HCT116 (cell line): Measurements from ENCODE around the gene DLG5. TPM values are rescaled to one million over a fixed set of nuclear protein-coding genes. Genes with fewer than 3 reads are reported as not detected.

ENCODE experiments used
- ATAC-seq: fragments of 200-7000 bp; cut with Tn5 transposase; 2 replicates; pipeline ENCODE4 v1.9.1; 2020; ENCODE audit warnings: mild to moderate bottlenecking, moderate library complexity
- BruUV-seq: library from RNA; stranded (reverse); fragments of 400-500 nt; replicated peaks from 2 replicates; lab custom pipeline; 2021; lab: Mats Ljungman, UMichigan
- CTCF ChIA-PET: fragments of 300-600 bp; sonication (Branson Sonifier 250); formaldehyde crosslinking; loops from one replicate; lab custom pipeline; 2021; ENCODE audit warnings: antibody characterized with exemption; lab: Charles Lee
- POLR2A ChIA-PET: fragments of 300-600, 350-600 bp; sonication (Branson Sonifier 250); formaldehyde crosslinking; loops from one replicate; lab custom pipeline; 2021; ENCODE audit warnings: antibody characterized with exemption; lab: Charles Lee
- RAD21 ChIA-PET, 2 experiments: fragments of 300-600 bp; sonication (Branson Sonifier 250); formaldehyde crosslinking; loops; one replicate each; lab custom pipeline; 2023; ENCODE audit warnings: low total read pairs in 2 of 2; ENCODE audit not compliant: uncharacterized antibody in 2 of 2, unreplicated experiment in 2 of 2, low non-redundant PET in 1 of 2; lab: Charles Lee
- DNase-seq: peaks from one replicate; pipeline ENCODE4 v3.0.0-alpha.2; 2010; ENCODE audit warnings: low read depth, low spot score
- H2AFZ ChIP-seq: fragments of 200-600 bp; shearing (Covaris generic), sonication (generic); 2 replicates; pipeline ENCODE4 v1.6.1; 2017; ENCODE audit warnings: low read depth, mixed run types, mixed read lengths, antibody characterized with exemption, low read length; ENCODE audit not compliant: poor library complexity, severe bottlenecking
- H3K27ac ChIP-seq: 2 replicates; pipeline ENCODE4 v1.5.1; 2012; ENCODE audit warnings: low read depth, low read length
- H3K27me3 ChIP-seq: fragments of 200-600 bp; sonication (generic); 2 replicates; pipeline ENCODE4 v1.6.1; 2016; ENCODE audit warnings: mixed run types, low read length, mixed read lengths; ENCODE audit not compliant: insufficient read depth
- H3K36me3 ChIP-seq, 2 experiments: fragments of 200-500 bp in 1 of 2; fragments of 200-600 bp in 1 of 2; sonication (Bioruptor generic) in 1 of 2; sonication (generic) in 1 of 2; 2 replicates each; pipeline versions ENCODE4 v1.5.1 to v1.6.1; 2014 to 2016; ENCODE audit warnings: low read length in 2 of 2, inconsistent platforms in 1 of 2, mixed read lengths in 1 of 2, mixed run types in 1 of 2; ENCODE audit not compliant: insufficient read depth in 2 of 2, control insufficient read depth in 1 of 2
- H3K4me1 ChIP-seq, 2 experiments: fragments of 200-600 bp in 1 of 2; sonication (generic) in 1 of 2; 2 replicates each; pipeline versions ENCODE4 v1.5.1 to v1.6.1; 2012 to 2017; ENCODE audit warnings: low read length in 2 of 2, inconsistent platforms in 1 of 2, mild to moderate bottlenecking in 1 of 2, mixed read lengths in 1 of 2, mixed run types in 1 of 2, moderate library complexity in 1 of 2; ENCODE audit not compliant: insufficient read depth in 2 of 2, control insufficient read depth in 1 of 2
- H3K4me2 ChIP-seq: fragments of 200-600 bp; sonication (generic); 2 replicates; pipeline ENCODE4 v1.6.1; 2017; ENCODE audit warnings: mixed run types, low read length, mixed read lengths
- H3K4me3 ChIP-seq, 2 experiments: fragments of 200-600 bp in 1 of 2; sonication (generic) in 1 of 2; replicated peaks in 1 of 2; 2 replicates each; pipeline ENCODE4 v1.5.1; 2011 to 2016; ENCODE audit warnings: low read length in 2 of 2, control low read depth in 1 of 2, low read depth in 1 of 2, mild to moderate bottlenecking in 1 of 2, mixed read lengths in 1 of 2, mixed run types in 1 of 2
- H3K79me2 ChIP-seq: fragments of 200-600 bp; sonication (generic); 2 replicates; pipeline ENCODE4 v1.6.1; 2017; ENCODE audit warnings: mild to moderate bottlenecking, mixed run types, low read length, moderate library complexity, mixed read lengths; ENCODE audit not compliant: insufficient read depth
- H3K9ac ChIP-seq: fragments of 200-600 bp; sonication (generic); 2 replicates; pipeline ENCODE4 v1.6.1; 2016; ENCODE audit warnings: low read length, mixed read lengths
- H3K9me2 ChIP-seq: fragments of 200-600 bp; sonication (generic), shearing (Covaris generic); 2 replicates; pipeline ENCODE4 v1.6.1; 2017; ENCODE audit warnings: mixed run types, mild to moderate bottlenecking, moderate library complexity; ENCODE audit not compliant: insufficient read depth
- H3K9me3 ChIP-seq, 2 experiments: fragments of 200-500 bp in 1 of 2; fragments of 200-600 bp in 1 of 2; sonication (Bioruptor generic) in 1 of 2; sonication (generic) in 1 of 2; 2 replicates each; pipeline ENCODE4 v1.6.1; 2014 to 2017; ENCODE audit warnings: low read length in 2 of 2, mixed read lengths in 2 of 2, inconsistent platforms in 1 of 2, low read depth in 1 of 2, mild to moderate bottlenecking in 1 of 2, mixed run types in 1 of 2, moderate library complexity in 1 of 2; ENCODE audit not compliant: control insufficient read depth in 1 of 2, insufficient read depth in 1 of 2
- H4K20me1 ChIP-seq: fragments of 200-600 bp; sonication (generic), shearing (Covaris generic); 2 replicates; pipeline ENCODE4 v1.6.1; 2017; ENCODE audit warnings: mixed run types, mild to moderate bottlenecking, moderate library complexity; ENCODE audit not compliant: insufficient read depth
- CBX3 ChIP-seq: IDR thresholded peaks from 2 replicates; pipeline ENCODE4 v1.6.1; 2012; ENCODE audit warnings: low read depth
- CEBPB ChIP-seq: IDR thresholded peaks from 2 replicates; pipeline ENCODE4 v1.6.1; 2012; ENCODE audit warnings: low read depth
- FOSL1 ChIP-seq: IDR thresholded peaks from 2 replicates; pipeline ENCODE4 v1.6.1; 2012; ENCODE audit warnings: low read depth
- JUND ChIP-seq: IDR thresholded peaks from 2 replicates; pipeline ENCODE4 v1.6.1; 2012
- SIN3A ChIP-seq: IDR thresholded peaks from 2 replicates; pipeline ENCODE4 v1.6.1; 2012; ENCODE audit warnings: low read depth
- SP1 ChIP-seq: IDR thresholded peaks from 2 replicates; pipeline ENCODE4 v1.6.1; 2012; ENCODE audit warnings: low read depth
- ZNF274 ChIP-seq: fragments of 200-500 bp; sonication (Bioruptor generic); IDR thresholded peaks from 2 replicates; pipeline ENCODE4 v1.6.1; 2014; ENCODE audit warnings: mild to moderate bottlenecking, low read depth, low read length, inconsistent platforms
- intact Hi-C: fragments of 100-400 bp; cut with micrococcal nuclease; formaldehyde crosslinking; loops from 2 replicates; pipeline ENCODE4 v1.10.0; 2022
- total RNA-seq: library from RNA; stranded (reverse); gene quantifications from one replicate; pipeline ENCODE4 v1.2.1, GENCODE V29; 2021; ENCODE audit not compliant: unreplicated experiment
- TF ChIP-seq, protein P1 (sequence below): IDR thresholded peaks from 2 replicates; pipeline ENCODE4 v1.6.1; 2012; ENCODE audit warnings: low read depth
- TF ChIP-seq, protein P2 (sequence below): IDR thresholded peaks from 2 replicates; pipeline ENCODE4 v1.6.1; 2012
- TF ChIP-seq, protein P3 (sequence below): IDR thresholded peaks from 2 replicates; pipeline ENCODE4 v1.6.1; 2011; ENCODE audit warnings: mild to moderate bottlenecking, low read length, moderate library complexity; ENCODE audit not compliant: insufficient replicate concordance; ENCODE audit errors: extremely low read depth

Gene DLG5
- total RNA-seq, 1 experiment from 2014 or later = 44.8 TPM

DNA sequence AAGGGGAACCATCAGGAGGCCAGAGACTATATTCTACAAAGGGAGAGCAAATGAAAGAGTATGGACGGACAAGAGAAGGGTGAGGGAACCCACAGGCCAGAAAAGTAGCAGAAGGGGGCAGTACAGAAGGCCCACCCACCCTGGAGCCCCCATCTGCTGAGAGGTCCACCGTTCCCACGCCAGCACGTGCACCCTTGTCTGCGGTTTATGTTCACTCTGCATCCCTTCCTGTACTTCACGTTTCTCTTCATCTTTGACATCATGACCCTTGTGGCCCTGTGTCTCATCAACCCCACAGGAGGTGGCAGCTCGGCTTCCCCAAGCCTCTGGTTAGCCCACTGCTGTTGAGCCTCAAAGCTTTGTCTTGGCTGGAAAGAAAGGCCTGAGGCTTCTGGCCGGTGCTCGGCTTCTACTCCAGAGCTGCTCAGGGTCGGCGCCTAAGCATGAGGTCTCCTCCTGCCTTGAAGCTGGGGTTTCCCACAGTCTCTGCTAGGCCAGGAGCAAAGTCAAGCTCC is 138.0 kb downstream of the DLG5 start:
- H3K9me2 ChIP-seq = no peaks in the 10 kb centered on the region
- ChIA-PET CTCF (no interaction called here), POLR2A (no interaction called here), RAD21 (no interaction called here)
- BruUV-seq = no TSS peak
- no peak for ATAC-seq
- no peak overlapping the region for H3K27ac ChIP-seq
- H3K79me2 ChIP-seq = no peaks in the 10 kb centered on the region
- H3K4me1 ChIP-seq = no peaks in the 10 kb centered on the region
- H3K4me2 ChIP-seq = no peak overlapping the region
- H4K20me1 ChIP-seq = no peaks in the 10 kb centered on the region
- intact Hi-C loops = no loop called here
- no peak for TF ChIP-seq CEBPB
- TF ChIP-seq, protein P1, sequence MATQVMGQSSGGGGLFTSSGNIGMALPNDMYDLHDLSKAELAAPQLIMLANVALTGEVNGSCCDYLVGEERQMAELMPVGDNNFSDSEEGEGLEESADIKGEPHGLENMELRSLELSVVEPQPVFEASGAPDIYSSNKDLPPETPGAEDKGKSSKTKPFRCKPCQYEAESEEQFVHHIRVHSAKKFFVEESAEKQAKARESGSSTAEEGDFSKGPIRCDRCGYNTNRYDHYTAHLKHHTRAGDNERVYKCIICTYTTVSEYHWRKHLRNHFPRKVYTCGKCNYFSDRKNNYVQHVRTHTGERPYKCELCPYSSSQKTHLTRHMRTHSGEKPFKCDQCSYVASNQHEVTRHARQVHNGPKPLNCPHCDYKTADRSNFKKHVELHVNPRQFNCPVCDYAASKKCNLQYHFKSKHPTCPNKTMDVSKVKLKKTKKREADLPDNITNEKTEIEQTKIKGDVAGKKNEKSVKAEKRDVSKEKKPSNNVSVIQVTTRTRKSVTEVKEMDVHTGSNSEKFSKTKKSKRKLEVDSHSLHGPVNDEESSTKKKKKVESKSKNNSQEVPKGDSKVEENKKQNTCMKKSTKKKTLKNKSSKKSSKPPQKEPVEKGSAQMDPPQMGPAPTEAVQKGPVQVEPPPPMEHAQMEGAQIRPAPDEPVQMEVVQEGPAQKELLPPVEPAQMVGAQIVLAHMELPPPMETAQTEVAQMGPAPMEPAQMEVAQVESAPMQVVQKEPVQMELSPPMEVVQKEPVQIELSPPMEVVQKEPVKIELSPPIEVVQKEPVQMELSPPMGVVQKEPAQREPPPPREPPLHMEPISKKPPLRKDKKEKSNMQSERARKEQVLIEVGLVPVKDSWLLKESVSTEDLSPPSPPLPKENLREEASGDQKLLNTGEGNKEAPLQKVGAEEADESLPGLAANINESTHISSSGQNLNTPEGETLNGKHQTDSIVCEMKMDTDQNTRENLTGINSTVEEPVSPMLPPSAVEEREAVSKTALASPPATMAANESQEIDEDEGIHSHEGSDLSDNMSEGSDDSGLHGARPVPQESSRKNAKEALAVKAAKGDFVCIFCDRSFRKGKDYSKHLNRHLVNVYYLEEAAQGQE = no peak
- no peaks in the 10 kb centered on the region for H3K9me3 ChIP-seq
- H3K27me3 ChIP-seq = no peaks in the 10 kb centered on the region
- peaks cover 0 to 3% of the 10 kb centered on the region in 2 experiments; a peak in 2 of 4 replicates for H3K36me3 ChIP-seq
- H3K4me3 ChIP-seq = no peak overlapping the region
- H3K9ac ChIP-seq = no peak overlapping the region
- DNase-seq = no peak
- no peak overlapping the region for H2AFZ ChIP-seq

GRCh38 chr10:77787440-77787839 is 139.1 kb downstream of the DLG5 start:
- Histone ChIP-seq H3K9ac (no peak overlapping the region), H3K4me2 (no peak overlapping the region), H2AFZ (no peak overlapping the region), H3K4me3 (no peak overlapping the region), H3K36me3 (peaks cover 0 to 5% of the 10 kb centered on the region in 2 experiments; a peak in 2 of 4 replicates), H3K27me3 (no peaks in the 10 kb centered on the region), H3K9me3 (no peaks in the 10 kb centered on the region), H3K9me2 (no peaks in the 10 kb centered on the region), H3K4me1 (no peaks in the 10 kb centered on the region), H3K27ac (no peak overlapping the region), H4K20me1 (no peaks in the 10 kb centered on the region), H3K79me2 (no peaks in the 10 kb centered on the region)
- no peak for DNase-seq
- no peak for ATAC-seq
- ChIA-PET CTCF (no interaction called here), POLR2A (no interaction called here), RAD21 (no interaction called here)
- no TSS peak for BruUV-seq
- intact Hi-C loops = no loop called here
- no peak for TF ChIP-seq FOSL1
- TF ChIP-seq SIN3A = no peak
- TF ChIP-seq, protein P2, sequence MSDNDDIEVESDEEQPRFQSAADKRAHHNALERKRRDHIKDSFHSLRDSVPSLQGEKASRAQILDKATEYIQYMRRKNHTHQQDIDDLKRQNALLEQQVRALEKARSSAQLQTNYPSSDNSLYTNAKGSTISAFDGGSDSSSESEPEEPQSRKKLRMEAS = no peak
- no peak for TF ChIP-seq CBX3
- no peak for TF ChIP-seq JUND
- TF ChIP-seq CEBPB = no peak
- TF ChIP-seq, protein P3, sequence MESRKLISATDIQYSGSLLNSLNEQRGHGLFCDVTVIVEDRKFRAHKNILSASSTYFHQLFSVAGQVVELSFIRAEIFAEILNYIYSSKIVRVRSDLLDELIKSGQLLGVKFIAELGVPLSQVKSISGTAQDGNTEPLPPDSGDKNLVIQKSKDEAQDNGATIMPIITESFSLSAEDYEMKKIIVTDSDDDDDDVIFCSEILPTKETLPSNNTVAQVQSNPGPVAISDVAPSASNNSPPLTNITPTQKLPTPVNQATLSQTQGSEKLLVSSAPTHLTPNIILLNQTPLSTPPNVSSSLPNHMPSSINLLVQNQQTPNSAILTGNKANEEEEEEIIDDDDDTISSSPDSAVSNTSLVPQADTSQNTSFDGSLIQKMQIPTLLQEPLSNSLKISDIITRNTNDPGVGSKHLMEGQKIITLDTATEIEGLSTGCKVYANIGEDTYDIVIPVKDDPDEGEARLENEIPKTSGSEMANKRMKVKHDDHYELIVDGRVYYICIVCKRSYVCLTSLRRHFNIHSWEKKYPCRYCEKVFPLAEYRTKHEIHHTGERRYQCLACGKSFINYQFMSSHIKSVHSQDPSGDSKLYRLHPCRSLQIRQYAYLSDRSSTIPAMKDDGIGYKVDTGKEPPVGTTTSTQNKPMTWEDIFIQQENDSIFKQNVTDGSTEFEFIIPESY = no peak
- TF ChIP-seq ZNF274 = no peak
- TF ChIP-seq, protein P1 = no peak
- no peak for TF ChIP-seq SP1
